Testis (tissue), 3 donors: Measurements from ENCODE around the gene JAGN1. TPM values are rescaled to one million over a fixed set of nuclear protein-coding genes. Genes with fewer than 3 reads are reported as not detected.
A peak's percentile ranks its signal among the peaks of the same experiment; 100 is the strongest.

Experiments
- DNase-seq: peaks from one replicate; pipeline ENCODE4 v3.0.0-alpha.2; 2019
- H3K27ac ChIP-seq, 2 donors: fragments of 200-600 bp; sonication (generic); one replicate each; pipeline ENCODE4 v1.5.1; 2019
- H3K27me3 ChIP-seq: fragments of 200-600 bp; sonication (generic); one replicate; pipeline ENCODE4 v1.5.1; 2019
- H3K36me3 ChIP-seq: fragments of 200-600 bp; sonication (generic); one replicate; pipeline ENCODE4 v1.5.1; 2017; ENCODE audit warnings: low read depth; ENCODE audit errors: missing control alignments
- H3K4me1 ChIP-seq: fragments of 200-600 bp; sonication (generic); one replicate; pipeline ENCODE4 v1.5.1; 2019
- H3K4me3 ChIP-seq, 2 donors: fragments of 200-600 bp; sonication (generic); one replicate each; pipeline ENCODE4 v1.5.1; 2017 to 2019
- H3K9me3 ChIP-seq: fragments of 200-600 bp; sonication (generic); one replicate; pipeline ENCODE4 v1.5.1; 2017
- POLR2A ChIP-seq: fragments of 450-650 bp; IDR thresholded peaks from one replicate; pipeline ENCODE4 v1.6.1; 2017; ENCODE audit warnings: antibody characterized with exemption, mild to moderate bottlenecking, moderate library complexity
- WGBS, 2 donors: methylation state at CpG; one replicate each; pipeline ENCODE4 v1.1.5; 2018; 5-methylcytosine and 5-hydroxymethylcytosine counted together
- intact Hi-C: fragments of 100-400 bp; cut with DNase I; formaldehyde crosslinking; loops from one replicate; pipeline ENCODE4 v1.15.1; 2023; ENCODE audit warnings: low total_unique reads
- polyA plus RNA-seq: library from polyadenylated mRNA; stranded (reverse); fragments of 350-450 nt; fragmentation: Illumina TruSeq; extraction: RNeasy Lipid Tissue Mini Kit (QIAGEN cat#74804); gene quantifications from one replicate; pipeline ENCODE4 v1.2.3, GENCODE V29; 2014; ENCODE audit warnings: low read depth, low replicate concordance; ENCODE audit not compliant: insufficient read depth
- total RNA-seq, 2 donors: library from RNA; depleted of rRNA; stranded (reverse); fragments of >200 nt; gene quantifications; one replicate each; pipeline ENCODE4 v1.2.3, GENCODE V29; 2016
- TF ChIP-seq, protein P1 (sequence below), 3 experiments: fragments of 450-650 bp in 2 of 3; fragments of 200-600 bp in 1 of 3; sonication (generic) in 1 of 3; IDR thresholded peaks; one replicate each; pipeline ENCODE4 v1.5.1; 2016 to 2019; ENCODE audit warnings: antibody characterized with exemption in 3 of 3, mild to moderate bottlenecking in 2 of 3, moderate library complexity in 1 of 3

JAGN1 gene
- total and polyA plus RNA-seq, 3 donors from 2014 or later, result 33.3 to 39.8 (median 36.0) TPM

DNA sequence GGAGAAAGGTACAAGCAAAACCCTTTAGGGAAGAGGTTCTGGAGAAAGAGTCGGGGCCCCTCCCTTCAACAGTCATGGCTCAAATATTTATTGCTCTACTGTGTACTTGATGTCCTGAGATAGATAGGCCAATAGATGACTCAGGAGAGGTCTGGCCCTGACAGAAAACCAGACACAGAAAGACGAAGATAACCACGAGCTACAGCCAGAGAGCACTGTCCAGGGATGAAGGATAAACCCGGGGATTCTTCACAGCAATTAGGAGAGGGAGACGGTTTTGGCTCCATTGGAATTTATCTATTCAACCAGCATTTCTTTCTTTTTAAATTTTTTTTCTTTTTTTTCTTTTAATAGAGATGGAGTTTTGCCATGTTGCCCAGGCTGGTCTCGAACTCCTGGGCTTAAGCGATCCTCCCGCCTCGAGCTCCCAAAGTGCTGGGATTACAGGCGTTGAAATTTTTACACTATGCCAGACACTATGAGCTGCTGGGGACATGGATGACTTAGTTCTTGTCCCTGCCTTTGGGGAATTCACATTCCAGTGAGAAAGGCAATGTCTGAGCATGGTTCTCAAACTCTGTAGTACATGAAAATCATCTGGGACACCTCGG is 5.8 kb upstream of the JAGN1 start:
- Histone ChIP-seq H3K27ac (no peak overlapping the region), H3K27me3 (no peaks in the 10 kb centered on the region), H3K4me1 (peaks cover 9% of the 10 kb centered on the region), H3K36me3 (no peaks in the 10 kb centered on the region), H3K9me3 (no peaks in the 10 kb centered on the region), H3K4me3 (no peak overlapping the region)
- 75 to 83% methylated on average over 11 of the region's 11 CpGs for WGBS, 2 donors
- TF ChIP-seq, protein P1, sequence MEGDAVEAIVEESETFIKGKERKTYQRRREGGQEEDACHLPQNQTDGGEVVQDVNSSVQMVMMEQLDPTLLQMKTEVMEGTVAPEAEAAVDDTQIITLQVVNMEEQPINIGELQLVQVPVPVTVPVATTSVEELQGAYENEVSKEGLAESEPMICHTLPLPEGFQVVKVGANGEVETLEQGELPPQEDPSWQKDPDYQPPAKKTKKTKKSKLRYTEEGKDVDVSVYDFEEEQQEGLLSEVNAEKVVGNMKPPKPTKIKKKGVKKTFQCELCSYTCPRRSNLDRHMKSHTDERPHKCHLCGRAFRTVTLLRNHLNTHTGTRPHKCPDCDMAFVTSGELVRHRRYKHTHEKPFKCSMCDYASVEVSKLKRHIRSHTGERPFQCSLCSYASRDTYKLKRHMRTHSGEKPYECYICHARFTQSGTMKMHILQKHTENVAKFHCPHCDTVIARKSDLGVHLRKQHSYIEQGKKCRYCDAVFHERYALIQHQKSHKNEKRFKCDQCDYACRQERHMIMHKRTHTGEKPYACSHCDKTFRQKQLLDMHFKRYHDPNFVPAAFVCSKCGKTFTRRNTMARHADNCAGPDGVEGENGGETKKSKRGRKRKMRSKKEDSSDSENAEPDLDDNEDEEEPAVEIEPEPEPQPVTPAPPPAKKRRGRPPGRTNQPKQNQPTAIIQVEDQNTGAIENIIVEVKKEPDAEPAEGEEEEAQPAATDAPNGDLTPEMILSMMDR (IDR thresholded peaks at IDR 0.05), result no peak
- TF ChIP-seq POLR2A, result no peak
- DNase-seq, result no peak
- intact Hi-C loops, result no loop called here

DNA sequence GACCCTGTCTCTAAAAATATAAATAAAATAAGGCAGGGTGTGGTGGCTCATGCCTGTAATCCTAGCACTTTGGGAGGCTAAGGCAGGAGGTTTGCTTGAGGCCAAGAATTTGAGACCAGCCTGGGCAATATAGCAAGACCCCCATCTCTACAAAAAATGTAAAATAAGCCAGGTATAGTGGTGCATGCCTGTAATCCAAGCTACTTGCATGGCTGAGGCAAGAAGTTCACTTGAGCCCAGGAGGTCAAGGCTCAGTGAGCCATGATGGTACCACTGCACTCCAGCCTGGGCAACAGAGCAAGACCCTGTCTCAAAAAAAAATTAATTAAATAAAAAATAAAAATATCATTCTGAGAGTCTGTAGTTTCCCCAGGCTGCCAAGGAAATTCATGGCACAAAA is 4.1 kb upstream of the JAGN1 start:
- Histone ChIP-seq H3K36me3 (no peaks in the 10 kb centered on the region), H3K4me3 (no peak overlapping the region), H3K27ac (no peak overlapping the region), H3K4me1 (peaks cover 13% of the 10 kb centered on the region), H3K27me3 (no peaks in the 10 kb centered on the region), H3K9me3 (no peaks in the 10 kb centered on the region)
- DNase-seq, result no peak
- intact Hi-C loops, result no loop called here
- TF ChIP-seq, protein P1 (IDR thresholded peaks at IDR 0.05), result no peak
- TF ChIP-seq POLR2A, result no peak

DNA sequence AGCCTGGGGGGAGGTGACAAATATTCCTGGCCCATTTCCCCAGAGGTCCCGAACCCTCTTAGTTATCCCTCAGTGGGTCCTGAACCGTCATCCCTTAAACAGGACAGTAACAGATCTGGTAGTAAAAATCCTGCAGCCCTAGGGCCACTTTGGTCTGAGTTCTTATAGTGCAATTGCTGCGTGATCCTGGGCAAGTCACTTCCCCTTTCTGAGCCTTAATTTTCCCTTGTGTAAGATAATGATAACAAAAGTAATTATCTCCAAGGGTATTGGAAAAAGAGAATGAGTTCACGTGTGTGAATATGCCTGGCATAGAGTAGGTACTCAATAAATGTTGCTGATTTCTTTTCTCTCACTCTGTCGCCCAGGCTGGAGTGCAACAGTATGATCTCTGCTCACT is 2.9 kb upstream of the JAGN1 start:
- WGBS, 2 donors, result 89 to 92% methylated on average over 5 of the region's 5 CpGs

DNA sequence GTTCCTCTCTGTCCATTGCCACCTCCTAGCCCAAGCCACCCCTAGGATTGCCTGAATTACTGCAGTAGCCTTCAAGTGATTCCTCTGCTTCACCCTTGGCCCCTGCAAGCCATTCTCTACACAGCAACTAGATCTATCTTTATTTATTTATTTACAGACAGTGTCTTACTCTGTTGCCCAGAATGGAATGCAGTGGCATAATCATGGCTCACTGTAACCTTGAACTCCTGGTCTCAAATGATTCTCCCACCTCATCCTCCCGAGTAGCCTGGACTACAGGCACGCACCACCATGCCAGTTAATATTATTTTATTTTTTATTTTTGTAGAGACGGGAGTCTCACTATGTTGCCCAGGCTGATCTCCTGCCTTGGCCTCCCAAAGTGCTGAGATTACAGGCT is 1.9 kb upstream of the JAGN1 start:
- Histone ChIP-seq H3K27me3 (no peaks in the 10 kb centered on the region), H3K36me3 (no peaks in the 10 kb centered on the region), H3K4me3 (no peak overlapping the region), H3K27ac (peak overlapping the region in 1 of 2 donors; percentile 91), H3K9me3 (no peaks in the 10 kb centered on the region), H3K4me1 (peaks cover 16% of the 10 kb centered on the region)
- 65 to 71% methylated on average over 3 of the region's 3 CpGs for WGBS, 2 donors
- intact Hi-C loops, result no loop called here
- TF ChIP-seq, protein P1 (IDR thresholded peaks at IDR 0.05), result no peak
- TF ChIP-seq POLR2A, result no peak
- DNase-seq, result no peak

More for the DNA sequence above, 2.9 kb upstream of the JAGN1 start:
- Histone ChIP-seq H3K4me3 (no peak overlapping the region), H3K4me1 (peaks cover 16% of the 10 kb centered on the region), H3K36me3 (no peaks in the 10 kb centered on the region), H3K9me3 (no peaks in the 10 kb centered on the region), H3K27me3 (no peaks in the 10 kb centered on the region), H3K27ac (no peak overlapping the region)
- no peak for DNase-seq
- TF ChIP-seq, protein P1 (IDR thresholded peaks at IDR 0.05), result no peak
- intact Hi-C loops, result no loop called here

DNA sequence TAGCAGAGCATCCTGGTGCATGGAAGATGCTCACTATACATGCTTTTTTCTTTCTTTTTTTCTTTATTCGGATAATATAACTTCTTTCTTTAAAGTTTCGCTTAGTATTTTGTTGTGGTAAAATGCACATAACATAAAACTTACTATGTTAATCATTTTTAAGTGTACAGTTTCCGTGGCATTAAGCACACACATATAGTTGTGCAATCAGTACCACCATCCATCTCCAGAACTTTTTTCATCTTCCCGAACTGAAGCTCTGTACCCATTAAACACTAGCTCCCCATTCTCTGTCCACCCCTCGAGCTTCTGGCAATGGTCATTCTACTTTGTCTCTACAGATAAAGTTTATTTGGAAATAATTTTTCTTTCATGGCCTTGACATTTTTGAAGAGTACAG is 1.0 kb upstream of the JAGN1 start:
- TF ChIP-seq, protein P1 (IDR thresholded peaks at IDR 0.05), result no peak
- TF ChIP-seq POLR2A, result no peak
- Histone ChIP-seq H3K4me3 (no peak overlapping the region), H3K27me3 (no peaks in the 10 kb centered on the region), H3K27ac (peak overlapping the region in 1 of 2 donors; percentile 91), H3K9me3 (no peaks in the 10 kb centered on the region), H3K4me1 (peaks cover 16% of the 10 kb centered on the region), H3K36me3 (no peaks in the 10 kb centered on the region)
- DNase-seq, result no peak
- 47 to 50% methylated on average over 5 of the region's 5 CpGs for WGBS, 2 donors
- intact Hi-C loops, result no loop called here
